B cell (primary cell): ENCODE measurements around the gene SRGAP1. TPM values are rescaled to one million over a fixed set of nuclear protein-coding genes. Genes with fewer than 3 reads are reported as not detected.

Source experiments
- ATAC-seq: fragments of 200-7000 bp; cut with Tn5 transposase; one replicate; pipeline ENCODE4 v1.10.0; 2021; ENCODE audit warnings: low read depth, mild to moderate bottlenecking, moderate number of reproducible peaks, moderate library complexity
- CTCF ChIA-PET: fragments of 350-600 bp; sonication (Branson Sonifier 250); formaldehyde crosslinking; loops from one replicate; lab custom pipeline; 2021; ENCODE audit warnings: antibody characterized with exemption, inconsistent platforms; lab: Charles Lee
- POLR2A ChIA-PET: fragments of 350-600 bp; sonication (Branson Sonifier 250); formaldehyde crosslinking; loops from one replicate; lab custom pipeline; 2021; ENCODE audit warnings: antibody characterized with exemption; lab: Charles Lee
- DNase-seq: peaks from one replicate; pipeline ENCODE4 v3.0.0; 2013
- H2AFZ ChIP-seq: 2 replicates; pipeline ENCODE4 v1.6.1; 2012; ENCODE audit warnings: mild to moderate bottlenecking, low read depth, low read length; ENCODE audit not compliant: insufficient read depth, poor library complexity, severe bottlenecking
- H3K27ac ChIP-seq, 2 donors: 1 replicate in 1 of 2; 2 replicates in 1 of 2; pipeline ENCODE4 v1.5.1; 2012 to 2013; ENCODE audit warnings: low read length in 2 of 2, mild to moderate bottlenecking in 2 of 2, moderate library complexity in 1 of 2
- H3K27me3 ChIP-seq, 4 experiments: fragments of 200-600 bp in 1 of 4; sonication (generic) in 1 of 4; replicated peaks in 1 of 4; 1 replicate in 2 of 4; 2 replicates in 2 of 4; pipeline versions ENCODE4 v1.6.1 to v1.7.0; 2013 to 2016; ENCODE audit warnings: low read length in 3 of 4, mild to moderate bottlenecking in 2 of 4, mixed read lengths in 1 of 4, moderate library complexity in 1 of 4; ENCODE audit not compliant: insufficient read depth in 4 of 4, control insufficient read depth in 3 of 4; ENCODE audit errors: control extremely low read depth in 1 of 4
- H3K36me3 ChIP-seq, 2 experiments: replicated peaks in 1 of 2; 1 replicate in 1 of 2; 2 replicates in 1 of 2; pipeline versions ENCODE4 v1.6.1 to v1.7.1; 2013; ENCODE audit warnings: low read length in 1 of 2; ENCODE audit not compliant: insufficient read depth in 2 of 2, control insufficient read depth in 1 of 2; ENCODE audit errors: control extremely low read depth in 1 of 2, extremely low read depth in 1 of 2
- H3K4me1 ChIP-seq, 2 donors: fragments of 200-600 bp in 1 of 2; sonication (generic) in 1 of 2; 1 replicate in 1 of 2; 2 replicates in 1 of 2; pipeline versions ENCODE4 v1.5.1 to v1.6.1; 2013 to 2017; ENCODE audit warnings: low read length in 2 of 2; ENCODE audit not compliant: control insufficient read depth in 2 of 2, insufficient read depth in 2 of 2
- H3K4me2 ChIP-seq: replicated peaks from 2 replicates; pipeline ENCODE3; 2012; ENCODE audit warnings: mild to moderate bottlenecking, low read depth, low read length; ENCODE audit not compliant: poor library complexity, severe bottlenecking
- H3K4me3 ChIP-seq, 5 experiments: fragments of 200-600 bp in 1 of 5; sonication (generic) in 1 of 5; 1 replicate in 3 of 5; 2 replicates in 2 of 5; pipeline versions ENCODE4 v1.5.1 to v1.7.0; 2011 to 2016; ENCODE audit warnings: low read length in 4 of 5, mild to moderate bottlenecking in 4 of 5, low read depth in 2 of 5, control low read depth in 1 of 5, moderate library complexity in 1 of 5; ENCODE audit not compliant: insufficient read depth in 1 of 5; ENCODE audit errors: control extremely low read depth in 1 of 5, extremely low read depth in 1 of 5
- H3K79me2 ChIP-seq: fragments of 200-600 bp; sonication (generic); one replicate; pipeline ENCODE4 v1.6.0; 2016; ENCODE audit warnings: low read length; ENCODE audit not compliant: control insufficient read depth, insufficient read depth
- H3K9ac ChIP-seq: fragments of 200-600 bp; sonication (generic); 2 replicates; pipeline ENCODE4 v1.6.1; 2017; ENCODE audit warnings: mild to moderate bottlenecking, low read length, moderate library complexity
- H3K9me3 ChIP-seq, 3 donors: one replicate each; pipeline versions ENCODE4 v1.6.1 to v1.7.1; 2013; ENCODE audit warnings: low read length in 2 of 3; ENCODE audit not compliant: control insufficient read depth in 2 of 3, insufficient read depth in 1 of 3; ENCODE audit errors: control extremely low read depth in 1 of 3
- H4K20me1 ChIP-seq: 2 replicates; pipeline ENCODE4 v1.6.0; 2012; ENCODE audit warnings: mild to moderate bottlenecking, low read length; ENCODE audit not compliant: insufficient read depth, control insufficient read depth, poor library complexity, severe bottlenecking
- H3K27ac Mint-ChIP-seq: one replicate; pipeline ENCODE4 v1.8.0; 2021; ENCODE audit warnings: mixed read lengths
- H3K27me3 Mint-ChIP-seq: one replicate; pipeline ENCODE4 v1.8.0; 2021; ENCODE audit warnings: mixed read lengths
- H3K4me1 Mint-ChIP-seq: one replicate; pipeline ENCODE4 v1.8.0; 2021; ENCODE audit warnings: mixed read lengths
- H3K4me3 Mint-ChIP-seq: one replicate; pipeline ENCODE4 v1.8.0; 2021; ENCODE audit warnings: mixed read lengths
- H3K9me3 Mint-ChIP-seq: one replicate; pipeline ENCODE4 v1.8.0; 2022; ENCODE audit warnings: mixed read lengths; ENCODE audit not compliant: insufficient read depth
- EZH2 ChIP-seq: IDR thresholded peaks from 2 replicates; pipeline ENCODE4 v1.6.1; 2012; ENCODE audit warnings: borderline replicate concordance, low read depth, mild to moderate bottlenecking, moderate library complexity, low read length; ENCODE audit not compliant: insufficient read depth, poor library complexity, severe bottlenecking
- WGBS: methylation state at CpG from one replicate; pipeline ENCODE4 v1.1.5; 2013; ENCODE audit warnings: missing lambda C conversion rate; ENCODE audit not compliant: insufficient coverage; 5-methylcytosine and 5-hydroxymethylcytosine counted together
- intact Hi-C: fragments of 100-400 bp; cut with micrococcal nuclease; formaldehyde crosslinking; loops from one replicate; pipeline ENCODE4 v1.10.0; 2022
- polyA plus RNA-seq: library from polyadenylated mRNA; depleted of rRNA; stranded (reverse); fragments of >200 nt; gene quantifications from 2 replicates; pipeline ENCODE4 v1.2.3, GENCODE V29; 2012
- total RNA-seq, 2 donors: library from RNA; stranded (reverse); fragments of 120-200 nt in 1 of 2; gene quantifications; 1 replicate in 1 of 2; 2 replicates in 1 of 2; pipeline versions ENCODE4 v1.2.3 to v1.2.4, GENCODE V29; 2013 to 2022
- TF ChIP-seq, protein P1 (sequence below): fragments of 200-600 bp; IDR thresholded peaks from one replicate; pipeline ENCODE4 v1.8.0; 2022; ENCODE audit warnings: antibody characterized with exemption, mild to moderate bottlenecking

Gene SRGAP1
- total and polyA plus RNA-seq, 2 donors (not counting 1 experiment from before 2014, with no cell fraction given): under 0.01 to 0.22 TPM

DNA sequence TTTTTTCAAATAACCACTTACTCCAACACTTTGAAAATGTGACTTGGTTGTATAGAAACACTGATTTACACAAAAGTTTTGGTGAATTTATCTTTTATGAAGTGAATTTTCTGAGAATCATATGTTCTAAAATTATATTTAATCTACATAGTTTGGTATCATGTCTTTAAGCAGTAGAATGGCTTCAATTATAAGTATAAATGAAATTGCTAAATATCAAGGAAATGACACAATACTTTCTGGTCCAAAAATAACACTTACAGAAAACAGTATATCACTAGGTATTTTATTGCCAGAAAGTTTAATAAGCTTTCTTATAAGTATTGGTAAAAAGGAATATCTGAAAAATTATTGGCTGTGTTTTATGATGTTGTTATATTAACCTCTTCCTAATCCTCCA lies 90.9 kb downstream of the SRGAP1 start:
- peaks cover 9% of the 10 kb centered on the region for H3K27me3 Mint-ChIP-seq
- H3K4me2 ChIP-seq: no peak overlapping the region
- no peaks in the 10 kb centered on the region for H3K4me1 ChIP-seq
- no peaks in the 10 kb centered on the region for H3K9me3 Mint-ChIP-seq
- intact Hi-C loops: no loop called here
- POLR2A ChIA-PET: no interaction called here
- H3K4me3 Mint-ChIP-seq: no peak overlapping the region
- no peak for ATAC-seq
- no peaks in the 10 kb centered on the region for H3K27me3 ChIP-seq
- H3K4me3 ChIP-seq: no peak overlapping the region
- H4K20me1 ChIP-seq: no peaks in the 10 kb centered on the region
- DNase-seq: no peak
- no peak overlapping the region for H3K27ac ChIP-seq
- H3K4me1 Mint-ChIP-seq: no peaks in the 10 kb centered on the region
- CTCF ChIA-PET: no interaction called here
- H3K27ac Mint-ChIP-seq: no peak overlapping the region
- TF ChIP-seq EZH2: no peak
- TF ChIP-seq, protein P1, sequence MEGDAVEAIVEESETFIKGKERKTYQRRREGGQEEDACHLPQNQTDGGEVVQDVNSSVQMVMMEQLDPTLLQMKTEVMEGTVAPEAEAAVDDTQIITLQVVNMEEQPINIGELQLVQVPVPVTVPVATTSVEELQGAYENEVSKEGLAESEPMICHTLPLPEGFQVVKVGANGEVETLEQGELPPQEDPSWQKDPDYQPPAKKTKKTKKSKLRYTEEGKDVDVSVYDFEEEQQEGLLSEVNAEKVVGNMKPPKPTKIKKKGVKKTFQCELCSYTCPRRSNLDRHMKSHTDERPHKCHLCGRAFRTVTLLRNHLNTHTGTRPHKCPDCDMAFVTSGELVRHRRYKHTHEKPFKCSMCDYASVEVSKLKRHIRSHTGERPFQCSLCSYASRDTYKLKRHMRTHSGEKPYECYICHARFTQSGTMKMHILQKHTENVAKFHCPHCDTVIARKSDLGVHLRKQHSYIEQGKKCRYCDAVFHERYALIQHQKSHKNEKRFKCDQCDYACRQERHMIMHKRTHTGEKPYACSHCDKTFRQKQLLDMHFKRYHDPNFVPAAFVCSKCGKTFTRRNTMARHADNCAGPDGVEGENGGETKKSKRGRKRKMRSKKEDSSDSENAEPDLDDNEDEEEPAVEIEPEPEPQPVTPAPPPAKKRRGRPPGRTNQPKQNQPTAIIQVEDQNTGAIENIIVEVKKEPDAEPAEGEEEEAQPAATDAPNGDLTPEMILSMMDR: no peak
- no peak overlapping the region for H3K9ac ChIP-seq
- no peaks in the 10 kb centered on the region for H3K79me2 ChIP-seq
- no peaks in the 10 kb centered on the region for H3K36me3 ChIP-seq
- H2AFZ ChIP-seq: no peak overlapping the region
- H3K9me3 ChIP-seq: no peaks in the 10 kb centered on the region

DNA sequence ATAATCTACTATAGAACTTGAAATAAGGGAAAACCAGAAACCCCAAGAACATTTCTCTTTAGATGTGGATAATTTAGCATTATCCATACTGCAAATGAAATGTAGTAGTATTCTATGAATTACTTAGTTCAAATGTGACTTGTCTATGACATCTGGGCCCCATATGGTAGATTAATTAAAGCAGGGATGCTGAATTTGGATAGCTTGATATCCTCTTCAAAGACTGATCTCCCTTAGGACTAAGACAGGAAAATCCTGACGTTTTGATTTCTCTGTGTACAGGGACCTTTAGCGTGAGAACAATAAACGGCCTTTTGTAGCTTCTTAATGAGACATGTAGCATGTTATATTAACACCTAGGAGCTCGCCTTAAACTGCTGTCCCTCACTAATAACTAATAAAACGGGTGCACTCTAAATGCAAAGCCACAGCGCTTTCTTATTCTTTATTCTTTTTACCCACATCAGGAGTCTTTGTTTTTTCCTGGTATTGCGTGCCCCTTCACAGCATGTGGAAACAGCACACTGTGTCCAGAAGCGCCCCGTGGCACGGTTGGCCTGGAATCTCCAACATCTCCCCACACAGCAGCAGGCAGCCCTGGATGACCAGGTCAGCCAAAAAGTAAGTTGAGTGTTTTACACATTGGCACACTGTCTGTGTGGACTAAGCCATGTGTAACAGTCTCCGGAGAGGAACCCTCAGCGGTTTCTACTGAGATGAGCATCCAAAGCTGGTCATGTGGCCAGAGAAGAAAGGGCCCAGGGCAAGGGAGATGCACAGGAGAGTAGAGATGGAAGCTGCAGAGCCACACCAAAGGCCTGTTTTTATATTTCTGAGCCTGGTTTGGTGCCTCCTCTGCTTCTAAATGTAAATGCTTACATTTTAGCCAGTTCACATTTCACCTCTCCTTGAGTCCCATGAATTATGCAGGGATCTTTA lies 93.1 kb downstream of the SRGAP1 start:
- H3K4me3 ChIP-seq: no peak overlapping the region
- no peaks in the 10 kb centered on the region for H3K79me2 ChIP-seq
- Mint-ChIP-seq H3K9me3 (no peaks in the 10 kb centered on the region), H3K27ac (no peak overlapping the region), H3K4me1 (no peaks in the 10 kb centered on the region), H3K4me3 (no peak overlapping the region), H3K27me3 (peaks cover 4% of the 10 kb centered on the region)
- intact Hi-C loops: no loop called here
- WGBS: 87% methylated on average over 8 of the region's 12 CpGs
- H3K9me3 ChIP-seq: no peaks in the 10 kb centered on the region
- POLR2A ChIA-PET: no interaction called here
- TF ChIP-seq, protein P1: no peak
- no peaks in the 10 kb centered on the region for H4K20me1 ChIP-seq
- H3K9ac ChIP-seq: no peak overlapping the region
- no peaks in the 10 kb centered on the region for H3K27me3 ChIP-seq
- H3K4me2 ChIP-seq: no peak overlapping the region
- H3K36me3 ChIP-seq: no peaks in the 10 kb centered on the region
- DNase-seq (no peak), ATAC-seq (no peak)
- CTCF ChIA-PET: no interaction called here
- no peak overlapping the region for H3K27ac ChIP-seq
- no peaks in the 10 kb centered on the region for H3K4me1 ChIP-seq
- no peak overlapping the region for H2AFZ ChIP-seq
